Measurements from ENCODE around the gene MYOF. TPM values are rescaled to one million over a fixed set of nuclear protein-coding genes. Genes with fewer than 3 reads are reported as not detected.

The MYOF gene
- polyA plus RNA-seq, 1 experiment: 275 TPM

DNA sequence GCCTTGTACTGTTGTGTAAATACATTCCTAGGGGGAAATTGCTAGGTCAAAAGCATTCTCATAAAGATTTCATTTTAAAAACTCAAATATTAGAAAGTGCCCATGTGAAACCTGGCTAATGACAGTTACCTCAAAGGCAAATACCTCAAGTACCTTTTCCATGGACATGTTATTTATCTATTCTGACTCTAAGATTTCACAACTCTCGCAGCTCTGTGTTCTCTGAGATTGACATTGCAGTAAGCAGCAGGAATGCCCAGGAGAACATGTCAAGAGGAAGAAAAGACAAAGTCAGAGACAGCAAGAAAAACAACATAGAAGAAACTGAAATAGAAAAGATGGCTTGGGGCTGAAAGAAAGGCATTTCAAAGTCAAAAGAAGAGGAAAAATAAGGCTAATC is 221.0 kb downstream of the MYOF start:
- POLR2A ChIA-PET: no interaction called here

DNA sequence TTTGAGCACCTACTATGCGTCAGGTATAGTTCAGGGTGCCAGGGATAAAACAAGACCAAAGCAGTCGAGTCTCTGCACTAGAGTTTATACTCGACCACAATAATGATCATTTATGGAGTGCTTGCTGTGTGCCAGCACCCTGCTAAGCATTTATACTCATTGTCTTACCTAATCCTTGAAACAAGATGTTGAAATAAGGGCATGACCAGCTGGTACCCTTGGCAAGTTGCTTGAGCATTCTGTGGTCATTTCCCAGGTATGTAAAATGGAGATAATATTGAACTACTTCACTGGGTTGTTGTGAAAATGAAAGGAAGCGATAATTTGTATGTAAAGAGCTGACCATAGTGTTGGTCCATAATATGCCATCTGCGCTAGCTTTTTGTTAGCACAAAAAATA is 223.0 kb downstream of the MYOF start:
- no peaks in the 10 kb centered on the region for H3K27me3 ChIP-seq (ENCODE audit: control insufficient read depth, insufficient read depth, low read length)
- ChIA-PET CTCF (no interaction called here), POLR2A (no interaction called here)
- H3K27ac ChIP-seq (ENCODE audit: low read depth, low read length): no peak overlapping the region
- no peak overlapping the region for H3K4me3 ChIP-seq (ENCODE audit: low read depth, low read length)
- TF ChIP-seq, protein P1, sequence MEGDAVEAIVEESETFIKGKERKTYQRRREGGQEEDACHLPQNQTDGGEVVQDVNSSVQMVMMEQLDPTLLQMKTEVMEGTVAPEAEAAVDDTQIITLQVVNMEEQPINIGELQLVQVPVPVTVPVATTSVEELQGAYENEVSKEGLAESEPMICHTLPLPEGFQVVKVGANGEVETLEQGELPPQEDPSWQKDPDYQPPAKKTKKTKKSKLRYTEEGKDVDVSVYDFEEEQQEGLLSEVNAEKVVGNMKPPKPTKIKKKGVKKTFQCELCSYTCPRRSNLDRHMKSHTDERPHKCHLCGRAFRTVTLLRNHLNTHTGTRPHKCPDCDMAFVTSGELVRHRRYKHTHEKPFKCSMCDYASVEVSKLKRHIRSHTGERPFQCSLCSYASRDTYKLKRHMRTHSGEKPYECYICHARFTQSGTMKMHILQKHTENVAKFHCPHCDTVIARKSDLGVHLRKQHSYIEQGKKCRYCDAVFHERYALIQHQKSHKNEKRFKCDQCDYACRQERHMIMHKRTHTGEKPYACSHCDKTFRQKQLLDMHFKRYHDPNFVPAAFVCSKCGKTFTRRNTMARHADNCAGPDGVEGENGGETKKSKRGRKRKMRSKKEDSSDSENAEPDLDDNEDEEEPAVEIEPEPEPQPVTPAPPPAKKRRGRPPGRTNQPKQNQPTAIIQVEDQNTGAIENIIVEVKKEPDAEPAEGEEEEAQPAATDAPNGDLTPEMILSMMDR (IDR thresholded peaks at IDR 0.05; ENCODE audit: low read depth, low read length): no peak
- H3K9me3 ChIP-seq (ENCODE audit: control insufficient read depth, insufficient read depth, low read length): no peaks in the 10 kb centered on the region
- DNase-seq (ENCODE audit: low read depth, low spot score): no peak

More for the DNA sequence above, 221.0 kb downstream of the MYOF start:
- DNase-seq (ENCODE audit: low read depth, low spot score): no peak
- Histone ChIP-seq H3K9me3 (ENCODE audit: control insufficient read depth, insufficient read depth, low read length) (no peaks in the 10 kb centered on the region), H3K27me3 (ENCODE audit: control insufficient read depth, insufficient read depth, low read length) (no peaks in the 10 kb centered on the region), H3K4me3 (ENCODE audit: low read depth, low read length) (no peak overlapping the region), H3K27ac (ENCODE audit: low read depth, low read length) (no peak overlapping the region)
- TF ChIP-seq, protein P1 (IDR thresholded peaks at IDR 0.05; ENCODE audit: low read depth, low read length): no peak
- CTCF ChIA-PET: interaction anchor here (0.6 kb wide), 1 partner anchor 31 kb away, joined by 9 read pairs; no protein-coding TSS in a partner anchor

Small RNA genes lying within 50 kb of the gene (small RNA-seq; reads per million reads assigned to genes)
- gene RNA5SP323 (ENCODE audit: insufficient read length, low read depth): not detected

Other genes with a start within 250 kb of the MYOF start
- 10.0 and 16.3 TPM in 2 replicates for gene CEP55, start 14.3 kb upstream of the MYOF start, polyA plus RNA-seq (2011; rRNA removed)
- gene FFAR4, start 84.3 kb upstream of the MYOF start, polyA plus RNA-seq (2011; rRNA removed): not detected in 2 replicates
- not detected in 2 replicates for gene RBP4, start 118.9 kb upstream of the MYOF start, polyA plus RNA-seq (2011; rRNA removed)
- not detected in 2 replicates for gene PDE6C, start 130.2 kb upstream of the MYOF start, polyA plus RNA-seq (2011; rRNA removed)
- gene FRA10AC1, start 220.3 kb upstream of the MYOF start, polyA plus RNA-seq (2011; rRNA removed): 7.0 and 12.1 TPM in 2 replicates

Measured in AG04450 (cell line).